GM13977 (cell line): ENCODE measurements around the gene PIGH.

Source experiments
- DNase-seq: peaks from one replicate; pipeline ENCODE4 v3.0.0; 2012; ENCODE audit warnings: low spot score
- CTCF ChIP-seq: IDR thresholded peaks from 2 replicates; pipeline ENCODE4 v1.5.1; 2012; ENCODE audit warnings: mild to moderate bottlenecking, control low read depth; ENCODE audit not compliant: insufficient read depth; ENCODE audit errors: extremely low read depth, missing control alignments
- in situ Hi-C: fragments of 300-500 bp; cut with MboI; formaldehyde crosslinking; loops from one replicate; pipeline ENCODE4 v1.12.0; 2022; ENCODE audit warnings: low sequenced_read_pairs, low pct_unique_long_range_greater_than_20kb, mixed read lengths, inconsistent platforms; ENCODE audit not compliant: unreplicated experiment

The PIGH gene

GRCh38 chr14:67589204-67589770, 10.8 kb downstream of the PIGH start:
- in situ Hi-C loops: no loop called here
- no peak for DNase-seq
- TF ChIP-seq CTCF: no peak

GRCh38 chr14:67586369-67586768, 13.7 kb downstream of the PIGH start:
- no peak for DNase-seq
- no peak for TF ChIP-seq CTCF
- in situ Hi-C loops: no loop called here

DNA sequence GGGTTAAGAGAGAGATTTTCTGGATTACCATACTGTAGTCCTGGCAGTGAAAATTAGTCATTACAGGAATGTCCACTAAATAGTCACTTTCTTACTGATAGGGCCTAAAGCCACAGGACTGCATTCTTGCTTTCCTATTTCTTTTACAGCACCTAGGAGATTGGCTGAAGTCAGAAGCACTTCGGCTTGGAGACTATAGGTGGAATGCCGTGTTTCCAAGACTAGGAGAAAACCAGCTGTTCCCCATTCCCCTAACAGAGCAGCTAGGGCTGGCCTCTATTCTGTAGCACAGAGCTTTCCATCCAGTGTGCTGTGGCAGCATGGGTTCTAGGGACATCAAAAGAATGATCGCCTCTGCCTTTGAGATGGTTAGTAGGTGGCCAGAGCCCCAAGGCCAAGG, 15.1 kb downstream of the PIGH start:
- DNase-seq: no peak
- no peak for TF ChIP-seq CTCF
- in situ Hi-C loops: no loop called here

DNA sequence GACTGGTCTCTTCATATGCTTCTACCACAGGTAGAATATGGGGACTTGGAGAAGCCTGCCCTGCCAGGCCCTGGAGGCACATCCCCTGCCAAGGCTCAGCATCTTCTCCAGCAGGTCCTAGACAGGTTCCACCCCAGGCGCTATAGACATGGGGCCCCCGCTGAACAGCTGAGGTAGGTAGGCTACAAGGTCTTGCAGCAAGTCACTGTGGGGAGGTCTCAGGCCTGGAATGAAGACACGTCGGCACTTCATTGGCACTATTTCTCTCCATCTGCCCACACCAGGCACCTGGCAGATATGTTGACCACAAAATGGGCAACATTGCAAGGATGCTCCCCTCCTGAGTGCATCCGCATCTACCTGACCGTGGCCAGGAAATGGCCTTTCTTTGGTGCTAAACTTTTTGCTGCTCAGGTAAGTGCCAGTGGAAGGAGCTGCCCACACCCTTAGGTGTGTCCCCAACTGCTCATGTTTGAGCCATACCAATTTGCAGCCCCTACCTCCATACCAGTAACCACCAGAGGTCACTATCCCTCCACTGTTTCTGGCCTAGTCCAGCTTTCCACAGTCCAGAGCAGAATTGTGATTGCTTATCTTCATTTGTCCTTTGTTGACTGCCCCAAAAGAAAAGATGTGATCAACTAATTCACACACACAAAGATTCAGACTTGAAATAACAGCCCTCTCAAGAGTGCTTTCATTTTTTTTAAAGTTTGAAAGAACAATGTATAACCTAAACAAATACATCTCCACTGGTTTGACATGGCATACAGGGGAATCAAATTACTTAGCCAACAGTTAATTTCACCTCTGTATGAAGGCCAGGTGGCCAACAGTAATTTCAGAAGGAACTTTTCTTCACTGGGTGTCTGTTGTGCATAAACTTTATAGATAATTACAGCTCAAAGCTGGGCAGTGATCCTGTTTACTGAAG, 16.1 kb downstream of the PIGH start:
- peak; percentile 77 for DNase-seq
- in situ Hi-C loops: no loop called here
- TF ChIP-seq CTCF: peak; percentile 78

DNA sequence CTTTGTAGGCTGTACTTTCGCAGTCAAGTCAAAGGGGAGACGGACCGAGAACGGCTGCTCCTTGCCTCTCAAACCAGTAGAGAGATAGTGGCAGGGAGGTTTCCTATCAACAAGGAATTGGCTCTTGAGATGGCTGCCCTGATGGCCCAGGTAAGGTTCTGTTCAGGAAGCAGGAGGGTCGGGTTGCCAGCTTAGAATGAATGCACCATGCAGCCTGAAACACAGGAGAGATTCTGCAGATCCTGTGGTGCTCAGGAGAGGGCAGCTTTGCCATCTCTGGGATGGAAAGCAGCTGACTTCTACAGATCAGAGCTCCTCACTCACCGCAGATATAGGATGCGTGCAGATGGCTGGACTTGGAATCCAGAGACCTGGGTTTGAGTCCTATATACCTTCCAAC, 18.0 kb downstream of the PIGH start:
- no peak for TF ChIP-seq CTCF
- no peak for DNase-seq
- in situ Hi-C loops: no loop called here

GRCh38 chr14:67581643-67582042, 18.4 kb downstream of the PIGH start:
- in situ Hi-C loops: no loop called here
- TF ChIP-seq CTCF: no peak
- DNase-seq: no peak
